OCI-LY1 (cell line): ENCODE results near the gene SBK2.

Experiments
- H2AFZ ChIP-seq: fragments of 200-600 bp; sonication (generic), shearing (Covaris generic); 2 replicates; pipeline ENCODE4 v1.6.0; 2014; ENCODE audit warnings: antibody characterized with exemption, mild to moderate bottlenecking, low read length
- H3F3A ChIP-seq: fragments of 200-600 bp; sonication (generic), shearing (Covaris generic); 2 replicates; pipeline ENCODE4 v1.6.0; 2014; ENCODE audit warnings: mild to moderate bottlenecking, antibody characterized with exemption, low read length, moderate library complexity; ENCODE audit not compliant: insufficient read depth
- H3K27ac ChIP-seq: fragments of 200-600 bp; sonication (generic); 2 replicates; pipeline ENCODE4 v1.5.1; 2014; ENCODE audit warnings: low read length, mixed run types, mild to moderate bottlenecking, low read depth; ENCODE audit not compliant: poor library complexity, severe bottlenecking
- H3K27me3 ChIP-seq: fragments of 200-600 bp; sonication (generic); 2 replicates; pipeline ENCODE4 v1.6.0; 2014; ENCODE audit warnings: antibody characterized with exemption, mild to moderate bottlenecking, low read length, moderate library complexity; ENCODE audit not compliant: insufficient read depth
- H3K36me3 ChIP-seq: fragments of 200-600 bp; sonication (generic); 2 replicates; pipeline ENCODE4 v1.6.1; 2014; ENCODE audit warnings: mild to moderate bottlenecking, antibody characterized with exemption, low read length, moderate library complexity, mixed read lengths; ENCODE audit not compliant: insufficient read depth
- H3K4me1 ChIP-seq: fragments of 200-600 bp; sonication (generic); 2 replicates; pipeline ENCODE4 v1.5.1; 2014; ENCODE audit warnings: mild to moderate bottlenecking, low read length, moderate library complexity; ENCODE audit not compliant: insufficient read depth, severe bottlenecking
- H3K4me2 ChIP-seq: fragments of 200-600 bp; sonication (generic), shearing (Covaris generic); 2 replicates; pipeline ENCODE4 v1.6.1; 2014; ENCODE audit warnings: low read length
- H3K4me3 ChIP-seq: fragments of 200-600 bp; sonication (generic); 2 replicates; pipeline ENCODE4 v1.5.1; 2014; ENCODE audit warnings: low read length, low read depth, mild to moderate bottlenecking, mixed read lengths; ENCODE audit not compliant: poor library complexity, severe bottlenecking
- H3K79me2 ChIP-seq: fragments of 200-600 bp; shearing (Covaris generic); 2 replicates; pipeline ENCODE4 v1.6.1; 2016; ENCODE audit warnings: mixed run types, low read length, mixed read lengths; ENCODE audit not compliant: insufficient read depth
- H3K9ac ChIP-seq: fragments of 200-600 bp; sonication (generic), shearing (Covaris generic); 2 replicates; pipeline ENCODE4 v1.6.1; 2014; ENCODE audit warnings: mild to moderate bottlenecking, low read length, mixed read lengths
- H3K9me2 ChIP-seq: fragments of 200-600 bp; sonication (generic), shearing (Covaris generic); 2 replicates; pipeline ENCODE4 v1.6.1; 2014; ENCODE audit warnings: low read depth, mild to moderate bottlenecking, low read length, mixed read lengths
- H3K9me3 ChIP-seq: fragments of 200-600 bp; shearing (Covaris generic); 2 replicates; pipeline ENCODE4 v1.6.1; 2014; ENCODE audit warnings: low read length, mixed read lengths
- H4K20me1 ChIP-seq: fragments of 200-600 bp; sonication (generic), shearing (Covaris generic); 2 replicates; pipeline ENCODE4 v1.6.0; 2016; ENCODE audit warnings: mild to moderate bottlenecking, low read length; ENCODE audit not compliant: insufficient read depth
- EZH2 ChIP-seq: fragments of 200-600 bp; sonication (generic), shearing (Covaris generic); IDR thresholded peaks from 2 replicates; pipeline ENCODE4 v1.8.0; 2017; ENCODE audit warnings: borderline replicate concordance, mixed run types, mild to moderate bottlenecking, antibody characterized with exemption, low read length, moderate library complexity, mixed read lengths
- TF ChIP-seq, protein P1 (sequence below): fragments of 200-600 bp; sonication (generic), shearing (Covaris generic); IDR thresholded peaks from 2 replicates; pipeline ENCODE4 v1.5.1; 2017; ENCODE audit warnings: mild to moderate bottlenecking, antibody characterized with exemption, low read length, moderate library complexity, mixed read lengths

The SBK2 gene

DNA sequence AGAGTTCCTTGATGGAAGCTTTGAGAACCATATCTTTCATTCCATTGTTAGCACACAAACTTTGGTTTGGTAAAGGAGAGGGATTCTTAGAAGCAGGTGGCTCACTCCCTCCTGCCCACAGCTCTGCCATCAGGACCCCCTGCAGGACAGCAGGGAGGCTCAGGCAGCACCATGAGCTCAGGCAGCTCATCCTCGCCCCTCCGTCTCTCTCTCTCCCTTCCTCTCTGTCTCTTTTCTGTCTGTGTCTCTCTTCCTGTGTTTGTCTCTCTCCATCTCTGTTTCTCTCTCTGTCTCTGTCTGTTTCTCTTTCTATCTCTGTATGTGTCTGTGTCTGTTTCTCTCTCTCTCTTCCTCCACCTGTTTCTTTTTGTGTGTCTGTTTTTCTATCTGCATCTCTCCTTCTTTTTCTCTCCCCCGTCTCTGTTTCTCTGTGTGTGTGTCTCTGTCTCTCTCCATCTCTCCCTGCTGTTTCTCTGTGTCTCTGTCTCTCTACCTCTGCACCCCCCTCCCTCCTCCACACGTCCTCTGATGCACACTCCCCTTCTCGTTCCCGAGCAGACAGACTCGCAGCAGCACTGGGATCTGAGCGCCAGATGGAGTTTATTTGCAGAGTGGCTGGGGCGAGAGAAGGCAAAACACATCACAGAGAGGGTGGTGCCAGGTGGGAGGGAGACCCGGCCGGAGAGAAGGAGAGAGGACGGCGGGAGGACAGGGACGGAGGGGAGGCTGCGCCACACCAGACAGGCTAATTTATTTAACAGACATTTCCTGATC, 8.7 kb downstream of the SBK2 start:
- H3K4me3 ChIP-seq = no peak overlapping the region
- no peaks in the 10 kb centered on the region for H3K36me3 ChIP-seq
- TF ChIP-seq, protein P1, sequence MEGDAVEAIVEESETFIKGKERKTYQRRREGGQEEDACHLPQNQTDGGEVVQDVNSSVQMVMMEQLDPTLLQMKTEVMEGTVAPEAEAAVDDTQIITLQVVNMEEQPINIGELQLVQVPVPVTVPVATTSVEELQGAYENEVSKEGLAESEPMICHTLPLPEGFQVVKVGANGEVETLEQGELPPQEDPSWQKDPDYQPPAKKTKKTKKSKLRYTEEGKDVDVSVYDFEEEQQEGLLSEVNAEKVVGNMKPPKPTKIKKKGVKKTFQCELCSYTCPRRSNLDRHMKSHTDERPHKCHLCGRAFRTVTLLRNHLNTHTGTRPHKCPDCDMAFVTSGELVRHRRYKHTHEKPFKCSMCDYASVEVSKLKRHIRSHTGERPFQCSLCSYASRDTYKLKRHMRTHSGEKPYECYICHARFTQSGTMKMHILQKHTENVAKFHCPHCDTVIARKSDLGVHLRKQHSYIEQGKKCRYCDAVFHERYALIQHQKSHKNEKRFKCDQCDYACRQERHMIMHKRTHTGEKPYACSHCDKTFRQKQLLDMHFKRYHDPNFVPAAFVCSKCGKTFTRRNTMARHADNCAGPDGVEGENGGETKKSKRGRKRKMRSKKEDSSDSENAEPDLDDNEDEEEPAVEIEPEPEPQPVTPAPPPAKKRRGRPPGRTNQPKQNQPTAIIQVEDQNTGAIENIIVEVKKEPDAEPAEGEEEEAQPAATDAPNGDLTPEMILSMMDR = no peak
- no peak for TF ChIP-seq EZH2
- no peak overlapping the region for H3K9ac ChIP-seq
- H2AFZ ChIP-seq = no peak overlapping the region
- H3K4me2 ChIP-seq = no peak overlapping the region
- H3K27ac ChIP-seq = no peak overlapping the region
- no peaks in the 10 kb centered on the region for H3F3A ChIP-seq
- no peaks in the 10 kb centered on the region; the same call in 1 of the 2 replicates for H3K27me3 ChIP-seq
- H4K20me1 ChIP-seq = no peaks in the 10 kb centered on the region
- H3K9me3 ChIP-seq = no peaks in the 10 kb centered on the region
- H3K4me1 ChIP-seq = no peaks in the 10 kb centered on the region
- H3K79me2 ChIP-seq = no peaks in the 10 kb centered on the region
- H3K9me2 ChIP-seq = no peaks in the 10 kb centered on the region

DNA sequence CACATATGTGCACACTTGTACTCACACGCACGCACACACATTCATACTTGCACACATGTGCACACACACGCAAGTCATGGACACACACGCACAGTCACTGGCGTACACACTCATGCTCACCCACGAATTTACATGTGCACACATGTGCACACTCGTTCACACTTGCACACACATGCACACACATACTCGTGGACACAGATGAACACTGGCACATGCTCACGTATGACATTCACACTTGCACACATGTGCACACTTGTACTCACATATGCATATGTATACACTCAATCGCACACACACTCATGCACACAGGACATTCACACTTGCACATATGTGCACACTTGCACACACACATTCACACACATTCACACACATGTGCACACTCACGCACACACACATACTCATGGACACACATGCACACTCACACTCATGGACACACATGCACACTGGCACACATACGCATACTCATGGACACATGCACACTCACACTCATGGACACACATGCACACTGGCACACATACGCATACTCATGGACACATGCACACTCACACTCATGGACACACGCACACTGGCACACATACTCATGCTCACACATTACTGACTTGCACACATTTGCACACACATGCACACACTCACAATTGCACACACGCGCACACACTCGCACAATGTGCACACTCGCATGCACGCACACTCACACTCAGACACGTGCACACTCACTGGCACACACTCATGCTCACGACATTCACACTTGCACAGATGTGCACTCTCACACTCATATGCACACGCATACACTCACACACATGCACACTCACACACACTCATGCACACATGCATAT, 9.5 kb downstream of the SBK2 start:
- Histone ChIP-seq H3K36me3 (no peaks in the 10 kb centered on the region), H4K20me1 (no peaks in the 10 kb centered on the region), H3K4me2 (no peak overlapping the region), H3K27ac (no peak overlapping the region), H3F3A (no peaks in the 10 kb centered on the region), H3K9me2 (no peaks in the 10 kb centered on the region), H3K27me3 (no peaks in the 10 kb centered on the region; the same call in 1 of the 2 replicates), H3K4me3 (no peak overlapping the region), H3K4me1 (no peaks in the 10 kb centered on the region), H2AFZ (no peak overlapping the region), H3K9me3 (no peaks in the 10 kb centered on the region), H3K9ac (no peak overlapping the region), H3K79me2 (no peaks in the 10 kb centered on the region)
- no peak for TF ChIP-seq EZH2
- TF ChIP-seq, protein P1 = no peak

- H3K27me3 ChIP-seq = no peaks in the 10 kb centered on the region; the same call in 1 of the 2 replicates
- H3K4me2 ChIP-seq = no peak overlapping the region
- no peaks in the 10 kb centered on the region for H4K20me1 ChIP-seq
- no peak overlapping the region for H3K27ac ChIP-seq
- H3K79me2 ChIP-seq = no peaks in the 10 kb centered on the region
- H3K4me1 ChIP-seq = no peaks in the 10 kb centered on the region
- H3K9me2 ChIP-seq = no peaks in the 10 kb centered on the region
- H3K9me3 ChIP-seq = no peaks in the 10 kb centered on the region
- no peak overlapping the region for H3K9ac ChIP-seq
- no peaks in the 10 kb centered on the region for H3K36me3 ChIP-seq
- no peak for TF ChIP-seq EZH2
- TF ChIP-seq, protein P1 = no peak
- H2AFZ ChIP-seq = no peak overlapping the region
- H3F3A ChIP-seq = no peaks in the 10 kb centered on the region
- no peak overlapping the region for H3K4me3 ChIP-seq
Observed at GRCh38 chr19:55526216-55527196, 10.4 kb downstream of the SBK2 start.
